Measurements from ENCODE around the gene ASTL.

Gene ASTL

GRCh38 chr2:96159084-96159830, 21.0 kb upstream of the ASTL start:
- DNase-seq (ENCODE audit: low spot score): no peak

- no peak for DNase-seq (ENCODE audit: low spot score)
These were observed 20.2 kb upstream of the ASTL start for GRCh38 chr2:96158554-96158940.

- DNase-seq (ENCODE audit: low spot score): peak; percentile 60
These were observed 19.6 kb upstream of the ASTL start for GRCh38 chr2:96157649-96158553.

GRCh38 chr2:96156926-96157648, 18.8 kb upstream of the ASTL start:
- DNase-seq (ENCODE audit: low spot score): no peak

GRCh38 chr2:96156011-96156820, 17.9 kb upstream of the ASTL start:
- no peak for DNase-seq (ENCODE audit: low spot score)

- DNase-seq (ENCODE audit: low spot score): no peak
These were observed 16.4 kb upstream of the ASTL start for GRCh38 chr2:96154506-96155380.

- DNase-seq (ENCODE audit: low spot score): no peak
These were observed 15.7 kb upstream of the ASTL start for GRCh38 chr2:96153991-96154431.

GRCh38 chr2:96153291-96153713, 15.0 kb upstream of the ASTL start:
- no peak for DNase-seq (ENCODE audit: low spot score)

GRCh38 chr2:96152304-96153161, 14.2 kb upstream of the ASTL start:
- DNase-seq (ENCODE audit: low spot score): no peak

- no peak for DNase-seq (ENCODE audit: low spot score)
These were observed 13.4 kb upstream of the ASTL start for GRCh38 chr2:96151595-96152303.

GRCh38 chr2:96150791-96151594, 12.7 kb upstream of the ASTL start:
- no peak for DNase-seq (ENCODE audit: low spot score)

- no peak for DNase-seq (ENCODE audit: low spot score)
These were observed 11.8 kb upstream of the ASTL start for GRCh38 chr2:96150007-96150640.

- DNase-seq (ENCODE audit: low spot score): peak; percentile 30
These were observed 10.3 kb upstream of the ASTL start for GRCh38 chr2:96148410-96149217.

- no peak for DNase-seq (ENCODE audit: low spot score)
These were observed 9.4 kb upstream of the ASTL start for GRCh38 chr2:96147593-96148201.

GRCh38 chr2:96146881-96147592, 8.7 kb upstream of the ASTL start:
- no peak for DNase-seq (ENCODE audit: low spot score)
